GM19328 (cell line): ENCODE results near the gene MAP4K5.

Source experiments
- ATAC-seq: cut with Tn5 transposase; IDR thresholded peaks from one replicate; pipeline ENCODE4 v1.9.1; 2021; ENCODE audit warnings: mild to moderate bottlenecking, moderate library complexity; ENCODE audit not compliant: unreplicated experiment

MAP4K5 gene

DNA sequence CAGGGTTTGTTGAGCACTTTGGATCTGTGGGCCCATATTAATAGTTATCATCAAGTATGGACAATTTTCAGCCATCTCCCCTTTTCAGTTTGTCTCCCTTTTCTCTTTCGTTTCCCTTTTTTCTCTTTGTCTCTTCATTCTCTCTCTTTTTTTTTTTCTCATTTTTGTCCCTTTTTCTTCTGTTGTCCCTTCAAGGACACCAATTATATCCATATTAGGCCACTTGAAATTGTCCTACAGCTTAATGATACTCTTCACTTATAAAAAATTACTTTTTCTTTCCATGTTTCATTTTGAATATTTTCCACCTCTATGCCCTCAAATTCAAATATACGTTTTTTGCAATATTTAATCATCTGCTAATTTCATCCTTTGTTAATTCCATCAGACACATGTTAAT is 53.3 kb downstream of the MAP4K5 start:
- ATAC-seq = no peak

DNA sequence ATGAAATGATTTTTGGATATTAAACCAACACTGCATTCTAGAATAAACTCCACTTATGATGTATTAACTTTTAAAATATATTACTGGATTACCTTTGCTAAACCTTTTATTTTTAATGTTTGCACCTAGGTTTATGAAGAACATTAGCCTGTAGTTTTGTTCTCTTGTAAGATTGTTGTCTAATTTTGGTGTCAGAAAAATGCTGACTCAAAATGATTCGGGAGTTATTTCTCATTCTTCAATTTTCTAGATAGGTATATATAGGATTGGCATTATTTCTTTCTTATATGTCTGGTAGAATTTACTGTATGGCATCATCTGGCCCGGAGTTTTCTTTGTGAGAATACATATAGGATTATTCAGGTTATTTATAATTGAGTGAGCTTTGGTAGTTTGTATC is 54.6 kb downstream of the MAP4K5 start:
- no peak for ATAC-seq

DNA sequence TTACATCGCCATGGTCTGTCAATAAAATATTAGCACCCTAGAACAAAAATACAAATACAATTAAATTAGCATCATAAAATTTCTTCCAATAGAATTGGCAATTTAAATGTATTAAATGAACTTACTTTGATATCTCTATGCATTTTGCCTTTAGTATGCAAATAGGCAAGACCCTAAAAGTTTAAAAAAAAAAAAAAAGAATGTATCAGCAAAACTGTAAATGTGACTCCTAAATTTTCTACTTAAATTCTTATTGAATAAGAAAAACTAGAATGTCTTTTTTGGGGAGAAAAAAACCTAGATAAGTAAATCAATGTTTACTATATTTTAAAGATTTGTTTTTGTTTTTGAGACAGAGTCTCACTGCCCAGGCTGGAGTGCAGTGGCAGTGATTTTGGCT is 56.2 kb downstream of the MAP4K5 start:
- no peak for ATAC-seq

DNA sequence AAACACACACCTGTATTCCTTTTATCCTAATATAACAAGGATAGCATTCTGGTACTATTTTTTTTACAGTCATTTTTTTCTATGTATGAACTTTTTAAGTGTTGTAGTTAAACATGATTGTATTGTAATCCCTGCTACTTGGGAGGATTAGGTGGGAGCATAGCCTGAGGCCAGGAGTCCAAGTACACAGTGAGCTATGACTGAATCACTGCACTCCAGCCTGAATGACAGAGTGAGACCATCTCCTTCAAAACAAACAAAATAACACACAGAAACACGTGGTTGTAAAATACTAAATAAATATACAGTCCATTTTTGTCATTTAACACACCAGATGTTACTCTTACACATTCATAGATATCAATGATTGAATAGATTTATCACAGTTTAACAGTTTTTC is 56.9 kb downstream of the MAP4K5 start:
- ATAC-seq = no peak

DNA sequence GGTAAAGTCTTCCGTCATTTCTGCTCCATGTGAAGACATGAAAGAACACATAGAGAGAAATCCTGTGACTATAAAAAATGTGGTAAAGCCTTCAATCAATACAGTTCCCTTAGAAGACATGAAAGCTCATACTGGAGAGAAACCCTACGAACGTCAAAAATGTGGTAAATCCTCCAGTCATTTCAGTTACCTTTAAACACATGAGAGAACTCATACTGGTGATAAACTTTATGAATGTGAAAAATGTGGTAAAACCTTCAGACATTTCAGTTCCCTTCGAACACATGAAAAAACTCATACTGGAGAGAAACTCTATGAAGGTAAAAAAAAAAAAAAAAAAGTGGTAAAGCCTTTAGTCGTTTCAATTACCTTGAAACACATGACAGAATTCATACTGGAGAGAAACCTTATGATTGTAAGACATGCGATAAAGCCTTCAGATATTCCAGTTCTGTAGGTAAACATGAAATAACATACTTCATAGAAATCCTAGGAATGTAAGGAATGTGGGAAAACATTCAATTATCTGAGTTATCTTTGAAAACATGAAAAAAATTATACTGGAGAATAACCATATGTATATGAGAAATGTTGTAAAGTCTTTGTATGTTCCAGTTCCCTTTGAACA is 60.4 kb downstream of the MAP4K5 start:
- ATAC-seq = no peak

DNA sequence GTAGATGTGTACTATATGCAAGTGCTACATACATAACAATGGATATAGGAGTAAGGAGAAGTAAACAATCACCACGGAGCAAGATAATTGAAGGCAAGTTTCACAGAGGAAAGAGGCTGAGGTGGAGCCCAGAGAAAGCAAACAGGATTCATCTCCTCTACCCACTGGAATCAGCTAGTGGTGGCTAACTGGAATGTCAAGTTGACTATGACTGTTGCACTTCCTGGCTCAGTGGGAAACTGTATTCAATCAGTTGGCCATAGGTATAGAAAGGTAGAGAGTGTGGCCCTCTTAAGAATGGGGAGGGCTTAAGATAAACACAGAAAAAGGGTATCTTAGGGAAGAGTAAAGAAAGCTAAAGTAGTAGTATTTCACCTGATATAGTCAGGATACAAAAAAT is 62.4 kb downstream of the MAP4K5 start:
- ATAC-seq = no peak

DNA sequence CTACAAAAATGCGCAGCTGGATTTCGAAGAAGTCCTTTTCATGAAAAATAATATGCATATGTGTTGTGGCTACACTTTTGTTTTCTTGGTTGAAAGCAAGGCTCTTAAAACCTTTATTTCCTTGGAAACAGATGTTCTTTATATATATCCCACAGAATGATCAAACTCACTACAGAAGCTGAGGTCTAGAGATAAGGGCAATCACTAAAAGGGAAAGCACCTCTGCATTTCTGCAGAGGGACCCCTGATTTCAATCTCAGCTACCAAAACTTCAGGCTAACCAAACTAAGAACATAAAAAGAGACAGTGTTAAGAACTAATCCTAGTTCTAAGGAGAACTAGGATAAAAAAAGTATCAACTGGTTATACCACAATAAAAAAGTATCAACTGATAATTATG is 70.3 kb downstream of the MAP4K5 start:
- ATAC-seq = no peak

DNA sequence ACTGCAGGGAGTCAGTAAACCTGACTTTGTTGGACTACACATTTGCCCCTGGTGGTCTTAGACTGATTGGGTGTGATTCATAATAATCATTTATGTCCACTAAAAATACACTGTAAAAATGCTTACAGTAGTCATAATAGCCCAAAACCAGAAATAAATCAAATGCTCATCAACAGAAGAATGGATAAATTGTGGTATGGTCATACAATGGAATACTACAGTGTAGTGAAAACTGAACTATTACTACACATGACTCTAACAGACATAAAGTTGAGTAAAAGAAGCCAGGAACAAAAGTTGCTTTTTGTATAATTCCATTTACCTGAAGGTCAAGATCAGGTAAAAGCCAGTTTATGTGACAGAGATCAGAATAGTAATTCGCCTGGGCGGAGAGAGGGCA is 78.5 kb downstream of the MAP4K5 start:
- ATAC-seq = no peak

DNA sequence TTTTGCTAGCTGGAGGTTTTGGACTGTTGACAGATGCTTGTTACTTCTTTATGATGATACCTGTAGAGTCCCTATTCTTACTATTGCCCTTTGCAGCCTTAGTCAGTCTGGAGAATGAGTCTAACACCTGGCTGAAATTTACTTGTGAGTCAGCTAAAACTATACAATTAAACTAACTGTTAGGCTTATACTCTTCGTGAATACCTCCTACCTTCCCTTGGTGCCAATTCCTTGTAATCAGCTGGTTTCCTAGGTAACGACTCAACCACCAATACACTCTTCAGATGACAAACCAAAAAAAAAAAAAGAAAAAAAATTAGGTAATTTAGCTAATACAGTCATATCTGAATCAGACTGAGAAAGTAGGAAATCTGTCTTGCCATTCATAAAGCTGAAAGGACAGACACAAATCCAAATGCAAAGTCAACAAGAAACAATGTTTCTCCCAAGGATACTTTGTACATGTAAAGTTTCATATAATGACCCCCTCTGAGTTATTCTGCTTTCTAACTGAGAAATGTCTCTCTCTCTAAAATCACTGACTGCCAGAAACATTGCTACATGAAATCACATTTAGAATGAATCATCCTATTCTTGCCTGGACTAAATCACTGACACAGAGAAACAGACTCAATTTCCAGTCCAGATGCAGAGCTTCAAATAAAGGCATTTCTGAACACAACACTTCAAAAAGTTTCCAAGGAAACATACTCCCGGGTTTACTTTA is 79.2 kb downstream of the MAP4K5 start:
- no peak for ATAC-seq

DNA sequence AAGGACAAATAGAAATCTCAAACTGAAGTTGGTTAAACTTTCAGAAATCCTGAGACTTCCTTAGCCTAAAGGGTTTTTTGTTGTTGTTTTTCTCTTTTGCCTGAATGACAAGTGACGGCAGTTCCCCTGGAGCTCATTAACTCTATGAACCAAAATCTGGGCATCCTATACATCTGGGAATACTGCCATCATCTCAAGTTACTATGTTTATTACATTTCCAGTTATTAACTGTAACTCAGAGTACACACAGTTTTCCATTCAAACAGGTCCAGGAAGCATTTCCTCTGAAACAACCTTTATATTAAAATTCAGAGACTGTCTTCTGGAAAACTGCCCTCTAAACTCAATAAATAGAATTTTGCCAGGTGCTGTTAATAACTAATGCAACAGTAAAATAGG is 80.1 kb downstream of the MAP4K5 start:
- no peak for ATAC-seq

DNA sequence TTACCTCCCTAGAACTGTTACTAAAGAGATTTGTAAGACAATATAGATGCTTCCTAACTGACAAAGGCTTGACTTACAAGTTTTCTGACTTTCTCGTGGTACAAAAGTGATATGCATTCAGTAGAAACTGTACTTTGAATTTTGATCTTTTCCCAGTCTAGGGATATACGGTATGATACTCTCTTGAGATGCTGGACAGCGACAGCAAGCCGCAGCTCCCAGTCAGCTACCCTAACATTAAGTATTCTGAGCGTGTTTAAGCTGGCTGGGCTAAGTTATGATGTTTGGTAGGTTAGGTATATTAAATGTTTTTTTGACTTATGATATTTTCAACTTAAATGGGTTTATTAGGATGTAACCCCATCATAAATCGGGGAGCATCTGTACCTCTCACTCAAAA is 80.5 kb downstream of the MAP4K5 start:
- ATAC-seq = no peak

DNA sequence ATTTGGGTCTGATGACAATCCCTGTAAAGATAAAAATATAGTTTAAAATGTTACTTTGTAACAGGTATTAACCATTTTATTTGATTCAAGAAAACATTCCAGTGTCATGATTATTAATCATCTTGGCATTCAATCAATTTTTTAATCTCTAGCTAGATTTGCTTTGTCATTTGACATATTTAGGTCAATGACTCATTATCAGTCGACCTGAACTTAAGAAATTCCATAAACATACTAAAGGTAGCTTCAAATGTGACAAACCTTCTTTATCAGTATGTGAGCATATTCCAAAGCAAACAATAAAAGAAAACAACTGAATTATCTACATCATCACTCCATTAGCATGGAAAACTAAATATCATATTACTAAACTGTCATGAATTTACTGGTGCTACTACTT is 84.9 kb downstream of the MAP4K5 start:
- ATAC-seq = no peak

DNA sequence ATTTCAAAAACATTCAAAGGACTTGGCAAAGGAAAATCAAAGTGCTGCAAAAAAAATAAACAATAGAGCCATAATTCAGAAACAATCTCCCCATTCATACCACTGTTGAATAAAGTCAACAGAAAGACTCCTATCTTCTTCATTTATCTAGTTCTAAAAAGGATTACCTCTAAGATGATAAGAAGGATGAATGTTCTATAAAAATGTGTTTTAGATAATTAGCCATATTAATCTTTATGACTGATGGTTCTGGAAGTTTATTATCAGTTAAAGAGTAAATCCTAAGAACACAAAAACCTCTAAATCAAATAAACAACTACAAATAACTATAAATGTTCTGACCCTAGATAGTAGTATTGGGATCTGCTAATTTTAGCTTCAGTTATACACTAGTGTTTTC is 97.8 kb downstream of the MAP4K5 start:
- ATAC-seq = no peak

DNA sequence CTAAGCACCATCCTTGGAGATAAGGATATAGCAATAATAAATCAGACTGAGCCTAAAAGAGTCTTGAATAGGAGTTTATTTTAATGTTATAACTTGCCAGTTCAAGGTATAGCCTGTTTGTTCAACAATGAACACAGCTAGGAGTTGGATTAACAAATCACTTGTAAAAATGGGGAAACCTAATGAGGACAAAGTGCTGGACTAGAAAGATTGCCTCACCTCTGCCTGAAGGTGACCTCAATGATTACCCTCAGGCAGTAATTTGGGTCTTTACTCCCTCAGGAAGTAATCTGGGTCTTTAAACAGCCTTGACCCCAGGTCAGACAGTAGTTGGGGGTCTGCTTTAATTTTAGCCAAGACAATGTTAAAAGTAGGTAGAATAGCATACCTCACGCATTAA is 100.2 kb downstream of the MAP4K5 start:
- ATAC-seq = no peak

DNA sequence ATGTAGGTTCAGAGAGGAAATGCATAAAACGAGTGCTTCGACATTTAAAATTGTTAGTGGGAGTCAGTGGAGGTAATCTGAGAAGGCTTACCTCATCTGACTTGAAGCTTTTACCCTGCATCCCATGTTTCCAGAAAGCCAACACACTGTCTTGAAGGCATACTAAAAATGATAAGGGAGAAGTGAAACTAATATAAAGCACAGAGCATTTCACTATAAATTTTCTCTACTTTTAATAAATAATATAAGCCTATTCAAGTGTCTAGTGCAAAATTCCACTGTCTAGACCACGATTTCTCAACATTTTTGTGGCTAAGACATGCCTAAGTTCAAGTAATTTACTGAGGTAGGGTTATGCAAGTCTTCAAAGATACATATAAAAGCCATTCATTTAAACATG is 106.6 kb downstream of the MAP4K5 start:
- no peak for ATAC-seq

DNA sequence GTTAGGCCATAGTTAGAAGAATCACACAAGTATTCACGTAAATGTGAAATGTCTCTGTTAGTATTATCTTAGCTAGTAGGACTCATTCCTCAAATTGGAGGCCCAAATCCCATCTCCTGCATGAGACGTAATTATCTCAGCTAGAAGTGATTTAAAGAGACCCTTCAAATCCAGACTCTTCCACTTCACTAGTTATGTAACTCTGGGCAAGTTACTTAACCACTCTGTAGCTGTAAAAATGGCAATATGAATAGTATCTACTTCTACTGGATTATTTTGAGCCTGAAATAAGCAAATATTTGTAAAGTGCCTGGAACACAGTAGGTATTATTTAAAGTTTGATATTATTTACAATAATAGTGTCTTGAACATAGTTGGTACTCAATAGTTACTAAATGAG is 107.3 kb downstream of the MAP4K5 start:
- ATAC-seq = no peak

DNA sequence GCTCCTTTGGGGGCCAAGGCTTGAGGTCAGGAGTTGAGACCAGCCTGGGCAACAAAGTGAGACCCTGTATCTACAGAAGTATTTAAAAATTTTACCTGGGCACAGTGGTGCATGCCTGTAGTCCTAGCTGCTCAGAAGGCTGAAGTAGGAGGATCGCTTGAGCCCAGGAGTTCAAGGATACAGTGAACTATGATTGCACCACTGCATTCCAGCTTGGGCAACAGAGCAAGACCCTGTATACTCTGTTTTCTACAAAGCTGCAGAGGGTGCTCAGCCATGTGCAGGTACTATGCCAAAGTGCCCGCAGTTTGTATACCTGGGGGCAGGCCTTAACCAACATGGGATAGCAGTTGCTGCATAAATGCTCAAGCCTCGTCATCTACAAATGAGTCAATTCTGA is 108.8 kb downstream of the MAP4K5 start:
- ATAC-seq = no peak

DNA sequence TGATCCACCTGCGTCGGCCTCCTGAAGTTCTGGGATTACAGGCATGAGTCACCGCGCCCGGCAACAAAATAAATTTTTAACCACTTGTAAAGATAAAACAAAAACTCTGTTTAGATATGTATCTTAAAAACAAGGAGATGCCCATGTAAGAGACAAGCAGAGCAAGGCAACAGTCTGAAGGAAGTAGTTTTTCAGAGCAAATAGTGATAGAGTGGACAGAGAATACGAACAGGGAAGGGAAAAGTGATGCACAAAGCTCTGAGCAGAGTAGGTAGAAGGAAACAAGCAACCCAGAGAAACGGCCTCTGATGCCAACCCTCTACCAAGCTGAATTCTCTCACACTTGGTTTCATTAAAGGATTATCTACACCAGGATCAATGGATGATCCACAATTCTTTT is 110.9 kb downstream of the MAP4K5 start:
- ATAC-seq = no peak

DNA sequence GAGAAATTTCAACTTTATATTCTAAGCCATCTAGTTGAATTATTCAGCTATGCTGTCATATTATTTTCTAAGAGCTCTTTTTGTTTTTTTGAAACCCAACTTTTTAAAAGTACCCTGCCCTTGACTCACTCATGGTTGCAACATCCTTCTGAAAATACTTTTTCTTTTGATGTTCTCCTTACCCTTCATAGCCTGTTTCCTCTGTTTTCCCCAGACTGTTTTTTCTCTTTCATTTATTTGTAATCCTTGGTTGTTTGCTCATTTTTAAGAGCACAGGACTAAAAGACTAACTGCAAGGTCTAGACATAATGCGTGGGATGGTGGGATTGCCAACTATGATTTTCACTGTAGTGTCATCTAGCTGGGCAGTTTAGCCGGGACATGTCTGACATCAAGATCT is 114.5 kb downstream of the MAP4K5 start:
- no peak for ATAC-seq

DNA sequence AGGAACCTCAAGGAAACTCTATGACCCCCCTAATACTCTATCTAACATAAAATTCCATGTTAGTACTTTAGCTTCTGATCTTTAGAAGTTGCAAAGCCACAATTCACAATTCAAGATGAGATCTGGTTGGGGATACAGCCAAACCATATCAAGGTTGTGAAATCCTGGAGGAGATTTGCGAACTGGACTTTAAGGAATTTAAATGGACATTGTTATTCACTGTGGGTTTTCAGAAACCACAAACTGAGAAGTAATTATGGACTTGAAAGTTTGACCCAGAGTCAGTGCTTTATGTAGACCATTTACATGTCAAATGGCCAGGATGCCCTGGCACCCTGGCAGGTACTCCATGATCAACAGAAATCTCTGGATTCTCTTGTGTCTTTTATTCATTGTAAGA is 121.4 kb downstream of the MAP4K5 start:
- ATAC-seq = no peak

DNA sequence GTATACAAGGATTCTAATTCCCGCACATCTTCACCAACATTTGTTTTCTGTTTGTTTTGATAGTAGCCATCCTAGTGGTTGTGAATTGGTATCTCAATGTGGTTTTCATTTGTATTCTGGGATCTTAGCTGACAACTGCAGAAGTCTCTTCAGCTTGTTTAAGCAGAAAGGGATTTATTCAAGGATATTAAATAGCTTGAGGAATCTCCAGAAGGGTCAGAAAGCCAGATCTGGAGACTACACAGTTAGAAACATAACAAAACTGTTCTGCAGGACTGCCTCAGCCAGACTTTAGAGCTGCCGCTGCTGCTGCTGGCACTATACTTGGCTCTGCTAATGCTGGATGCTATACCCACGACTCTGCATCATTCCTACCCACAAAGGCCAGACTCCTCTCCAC is 122.3 kb downstream of the MAP4K5 start:
- no peak for ATAC-seq

DNA sequence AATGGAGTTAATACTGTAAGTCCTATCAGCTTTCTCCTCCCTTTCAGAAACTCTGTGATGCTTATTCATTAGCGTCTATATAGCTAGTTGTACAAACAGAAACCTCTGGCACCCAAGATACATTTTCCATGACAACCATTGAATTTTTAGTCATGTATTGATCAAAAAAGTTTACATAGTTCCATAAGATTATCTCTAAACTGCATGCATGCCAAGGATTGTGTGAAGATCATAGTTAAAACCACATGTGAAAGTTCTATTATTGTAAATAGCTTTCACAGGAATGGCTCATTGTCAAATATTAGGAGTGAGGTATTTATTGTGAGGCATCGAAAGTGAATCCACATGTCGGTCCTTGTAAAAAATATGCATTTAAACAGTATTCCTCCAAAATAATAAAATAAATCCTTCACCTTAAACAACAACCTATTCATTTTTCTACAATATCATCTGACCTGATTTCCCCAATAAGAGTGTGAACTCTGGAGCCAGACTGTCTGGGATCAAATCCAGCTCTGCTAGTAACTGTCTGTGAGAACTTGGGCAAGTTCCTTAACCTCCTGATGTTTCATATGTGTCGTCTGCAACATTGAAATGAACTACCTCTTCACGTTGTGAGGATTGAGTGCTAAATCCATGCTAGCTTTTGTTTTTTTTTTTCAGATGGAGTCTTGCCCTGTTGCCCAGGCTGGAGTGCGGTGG is 125.1 kb downstream of the MAP4K5 start:
- no peak for ATAC-seq
